DND-41 (cell line): ENCODE data around the gene CENPN.
A peak's percentile ranks its signal among the peaks of the same experiment; 100 is the strongest.

Source experiments
- ATAC-seq: fragments of 200-7000 bp; cut with Tn5 transposase; 3 replicates; pipeline ENCODE4 v1.9.1; 2021; ENCODE audit warnings: low read depth; ENCODE audit not compliant: insufficient read depth
- DNase-seq: peaks from one replicate; pipeline ENCODE4 v3.0.0-alpha.2; 2020
- H2AFZ ChIP-seq: 2 replicates; pipeline ENCODE4 v1.6.0; 2012; ENCODE audit warnings: low read depth, low read length
- H3K27ac ChIP-seq: 2 replicates; pipeline ENCODE4 v1.5.1; 2012; ENCODE audit warnings: low read length, inconsistent platforms
- H3K27me3 ChIP-seq: fragments of 200-600 bp; sonication (generic); 2 replicates; pipeline ENCODE4 v1.6.0; 2012; ENCODE audit warnings: low read length, mild to moderate bottlenecking, inconsistent platforms; ENCODE audit not compliant: insufficient read depth, poor library complexity
- H3K36me3 ChIP-seq: 2 replicates; pipeline ENCODE4 v1.5.1; 2012; ENCODE audit warnings: low read length, inconsistent platforms; ENCODE audit not compliant: insufficient read depth
- H3K4me1 ChIP-seq: 2 replicates; pipeline ENCODE4 v1.5.1; 2012; ENCODE audit warnings: mild to moderate bottlenecking, low read length; ENCODE audit not compliant: insufficient read depth
- H3K4me2 ChIP-seq: 2 replicates; pipeline ENCODE4 v1.6.0; 2012; ENCODE audit warnings: mild to moderate bottlenecking, moderate library complexity, low read length, inconsistent platforms; ENCODE audit not compliant: insufficient read depth
- H3K4me3 ChIP-seq, 2 experiments: fragments of 200-600 bp in 1 of 2; shearing (Covaris generic) in 1 of 2; 2 replicates each; pipeline ENCODE4 v1.5.1; 2012 to 2016; ENCODE audit warnings: inconsistent platforms in 2 of 2, low read length in 2 of 2, mild to moderate bottlenecking in 2 of 2, low read depth in 1 of 2, moderate library complexity in 1 of 2
- H3K79me2 ChIP-seq: 2 replicates; pipeline ENCODE4 v1.6.0; 2012; ENCODE audit warnings: low read length, inconsistent platforms; ENCODE audit not compliant: insufficient read depth
- H3K9ac ChIP-seq: 2 replicates; pipeline ENCODE4 v1.6.0; 2012; ENCODE audit warnings: low read depth, mild to moderate bottlenecking, inconsistent platforms, low read length, moderate library complexity
- H3K9me3 ChIP-seq: 2 replicates; pipeline ENCODE4 v1.5.1; 2012; ENCODE audit warnings: low read length, moderate library complexity, mild to moderate bottlenecking, inconsistent platforms; ENCODE audit not compliant: insufficient read depth, severe bottlenecking
- H4K20me1 ChIP-seq: 2 replicates; pipeline ENCODE4 v1.6.0; 2012; ENCODE audit warnings: low read length; ENCODE audit not compliant: insufficient read depth
- EZH2 ChIP-seq: IDR thresholded peaks from 3 replicates; pipeline ENCODE4 v1.6.1; 2012; ENCODE audit warnings: borderline replicate concordance, low read depth, mild to moderate bottlenecking, moderate library complexity, low read length, inconsistent platforms; ENCODE audit not compliant: severe bottlenecking
- TF ChIP-seq, protein P1 (sequence below): IDR thresholded peaks from 2 replicates; pipeline ENCODE4 v1.5.1; 2012; ENCODE audit warnings: borderline replicate concordance, low read length, moderate library complexity, mild to moderate bottlenecking; ENCODE audit not compliant: poor library complexity, severe bottlenecking; ENCODE audit errors: extremely low read depth

CENPN gene

DNA sequence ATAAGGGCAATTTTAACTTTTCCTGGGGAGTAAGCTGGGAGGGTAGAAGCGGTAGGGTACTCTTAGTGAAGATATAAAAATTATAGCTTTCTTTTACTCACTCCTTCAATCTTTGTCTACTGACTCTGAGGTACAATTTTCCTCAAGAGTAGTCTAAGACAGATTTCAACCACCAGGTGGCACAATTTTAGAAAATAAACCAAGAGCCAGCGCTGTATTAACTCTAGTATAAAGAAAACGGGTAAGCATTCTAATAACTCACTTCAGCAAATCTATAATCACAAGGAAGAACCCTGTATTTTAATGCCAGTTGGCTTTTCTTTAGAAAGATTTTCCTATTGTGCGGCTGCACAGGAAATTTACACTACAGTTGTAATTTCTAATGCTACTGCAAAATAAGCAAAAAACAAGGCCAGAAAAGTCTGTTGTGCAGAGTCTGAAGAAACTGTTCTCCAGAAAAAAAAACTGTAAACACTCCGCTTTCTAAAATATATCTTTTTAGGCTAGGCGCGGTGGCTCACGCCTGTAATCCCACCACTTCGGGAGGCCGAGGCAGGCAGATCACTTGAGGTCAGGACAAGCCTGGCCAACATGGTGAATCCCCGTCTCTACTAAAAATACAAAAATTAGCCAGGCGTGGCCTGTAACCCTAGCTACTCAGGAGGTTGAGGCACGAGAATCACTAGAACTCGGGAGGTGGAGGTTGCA is 2.2 kb upstream of the CENPN start:
- no peak for TF ChIP-seq EZH2
- TF ChIP-seq, protein P1, sequence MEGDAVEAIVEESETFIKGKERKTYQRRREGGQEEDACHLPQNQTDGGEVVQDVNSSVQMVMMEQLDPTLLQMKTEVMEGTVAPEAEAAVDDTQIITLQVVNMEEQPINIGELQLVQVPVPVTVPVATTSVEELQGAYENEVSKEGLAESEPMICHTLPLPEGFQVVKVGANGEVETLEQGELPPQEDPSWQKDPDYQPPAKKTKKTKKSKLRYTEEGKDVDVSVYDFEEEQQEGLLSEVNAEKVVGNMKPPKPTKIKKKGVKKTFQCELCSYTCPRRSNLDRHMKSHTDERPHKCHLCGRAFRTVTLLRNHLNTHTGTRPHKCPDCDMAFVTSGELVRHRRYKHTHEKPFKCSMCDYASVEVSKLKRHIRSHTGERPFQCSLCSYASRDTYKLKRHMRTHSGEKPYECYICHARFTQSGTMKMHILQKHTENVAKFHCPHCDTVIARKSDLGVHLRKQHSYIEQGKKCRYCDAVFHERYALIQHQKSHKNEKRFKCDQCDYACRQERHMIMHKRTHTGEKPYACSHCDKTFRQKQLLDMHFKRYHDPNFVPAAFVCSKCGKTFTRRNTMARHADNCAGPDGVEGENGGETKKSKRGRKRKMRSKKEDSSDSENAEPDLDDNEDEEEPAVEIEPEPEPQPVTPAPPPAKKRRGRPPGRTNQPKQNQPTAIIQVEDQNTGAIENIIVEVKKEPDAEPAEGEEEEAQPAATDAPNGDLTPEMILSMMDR, result peak; percentile 75
- H4K20me1 ChIP-seq, result peaks cover 44% of the 10 kb centered on the region
- peaks cover 15% of the 10 kb centered on the region for H3K36me3 ChIP-seq
- peak overlapping the region; percentile 68 for H2AFZ ChIP-seq
- peak overlapping the region; percentile 32 to 65; a peak in 3 of 4 replicates for H3K4me3 ChIP-seq
- peak overlapping the region; percentile 87 for H3K4me2 ChIP-seq
- ATAC-seq (peak; percentile 20; the same call in 1 of the 3 replicates), DNase-seq (peak; percentile 37)
- H3K27me3 ChIP-seq, result no peaks in the 10 kb centered on the region
- H3K4me1 ChIP-seq, result peaks cover 50% of the 10 kb centered on the region
- H3K9me3 ChIP-seq, result no peaks in the 10 kb centered on the region
- peaks cover 93% of the 10 kb centered on the region for H3K79me2 ChIP-seq
- H3K27ac ChIP-seq, result peak overlapping the region; percentile 89
- peak overlapping the region; percentile 72 for H3K9ac ChIP-seq

DNA sequence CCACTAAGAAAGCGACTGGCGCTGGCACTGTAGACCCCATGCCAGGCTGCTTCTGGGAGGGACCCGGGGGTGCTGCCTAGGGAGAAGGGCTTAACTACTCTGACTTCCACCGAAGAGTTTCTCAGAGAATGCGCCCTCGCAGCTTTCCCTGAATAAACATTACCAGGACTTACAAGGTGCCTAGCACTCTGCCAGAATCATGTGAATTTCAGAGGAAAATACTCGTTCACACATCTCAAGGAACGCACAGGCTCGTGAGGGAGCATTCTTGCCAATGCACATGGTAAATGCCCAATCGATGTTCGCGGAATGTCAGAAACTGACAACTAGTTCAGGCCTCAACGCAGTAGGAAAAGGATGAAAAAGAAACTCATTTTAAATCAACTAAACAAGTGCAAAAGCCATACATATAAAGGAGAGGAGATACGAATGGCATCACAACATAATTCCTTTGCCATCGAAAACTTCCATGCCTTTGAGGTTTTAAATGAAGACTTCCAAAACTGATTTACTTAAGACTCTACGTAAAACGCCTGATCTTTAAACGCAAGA is 1.3 kb upstream of the CENPN start:
- TF ChIP-seq, protein P1, result no peak
- peak; percentile 43 for DNase-seq

GRCh38 chr16:81006211-81006812 is 702 bp upstream of the CENPN start:
- H3K4me3 ChIP-seq, result peak overlapping the region; percentile 65 to 89
- H3K4me1 ChIP-seq, result peaks cover 54% of the 10 kb centered on the region
- peak overlapping the region; percentile 72 for H3K9ac ChIP-seq
- H4K20me1 ChIP-seq, result peaks cover 55% of the 10 kb centered on the region
- peak; percentile 41 for ATAC-seq
- peaks cover 93% of the 10 kb centered on the region for H3K79me2 ChIP-seq
- peaks cover 30% of the 10 kb centered on the region for H3K36me3 ChIP-seq
- DNase-seq, result peak; percentile 66
- H2AFZ ChIP-seq, result peak overlapping the region; percentile 89
- H3K9me3 ChIP-seq, result no peaks in the 10 kb centered on the region
- peak overlapping the region; percentile 97 for H3K27ac ChIP-seq
- H3K27me3 ChIP-seq, result no peaks in the 10 kb centered on the region
- H3K4me2 ChIP-seq, result peak overlapping the region; percentile 87
- TF ChIP-seq, protein P1, result no peak
- TF ChIP-seq EZH2, result no peak

More for the DNA sequence above, 1.3 kb upstream of the CENPN start:
- Histone ChIP-seq H3K79me2 (peaks cover 93% of the 10 kb centered on the region), H3K27ac (peak overlapping the region; percentile 97), H4K20me1 (peaks cover 53% of the 10 kb centered on the region), H3K4me1 (peaks cover 50% of the 10 kb centered on the region), H3K27me3 (no peaks in the 10 kb centered on the region), H3K4me2 (peak overlapping the region; percentile 87), H3K4me3 (peak overlapping the region; percentile 65 to 89), H3K9ac (peak overlapping the region; percentile 72), H3K9me3 (no peaks in the 10 kb centered on the region), H3K36me3 (peaks cover 24% of the 10 kb centered on the region), H2AFZ (peak overlapping the region; percentile 89)
- ATAC-seq, result no peak
